AG10803 (cell line): ENCODE data around the gene CAPN6.

ENCODE experiments used
- DNase-seq: peaks from one replicate; pipeline ENCODE4 v3.0.0; 2010; ENCODE audit warnings: low read depth
- H3K4me3 ChIP-seq: 2 replicates; pipeline ENCODE4 v1.5.1; 2011; ENCODE audit warnings: mild to moderate bottlenecking, low read length, control low read depth
- TF ChIP-seq, protein P1 (sequence below): conservative IDR thresholded peaks from 2 replicates; pipeline ENCODE4 v1.5.1; 2011; ENCODE audit warnings: mild to moderate bottlenecking, low read length, control low read depth, inconsistent platforms

CAPN6 gene

DNA sequence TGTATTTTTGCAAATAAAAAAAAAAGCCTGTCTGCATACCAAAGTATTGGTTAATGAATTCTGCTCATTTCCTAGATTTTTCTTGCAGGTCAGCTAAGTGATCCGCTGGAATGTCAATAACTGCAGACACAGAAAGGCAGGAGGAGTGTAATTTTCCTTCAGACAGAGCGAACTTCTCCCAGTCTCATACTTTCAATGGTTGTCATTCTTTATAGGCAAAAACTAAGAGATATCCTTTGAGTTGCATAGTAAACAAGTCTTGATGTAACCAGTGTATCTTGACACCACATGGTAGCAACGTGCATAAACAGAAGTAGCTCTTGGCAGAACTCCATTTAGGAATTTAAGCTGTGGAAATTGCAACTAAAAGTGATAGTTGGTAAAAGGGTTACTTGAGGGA, 8.2 kb downstream of the CAPN6 start:
- no peak overlapping the region for H3K4me3 ChIP-seq
- TF ChIP-seq, protein P1, sequence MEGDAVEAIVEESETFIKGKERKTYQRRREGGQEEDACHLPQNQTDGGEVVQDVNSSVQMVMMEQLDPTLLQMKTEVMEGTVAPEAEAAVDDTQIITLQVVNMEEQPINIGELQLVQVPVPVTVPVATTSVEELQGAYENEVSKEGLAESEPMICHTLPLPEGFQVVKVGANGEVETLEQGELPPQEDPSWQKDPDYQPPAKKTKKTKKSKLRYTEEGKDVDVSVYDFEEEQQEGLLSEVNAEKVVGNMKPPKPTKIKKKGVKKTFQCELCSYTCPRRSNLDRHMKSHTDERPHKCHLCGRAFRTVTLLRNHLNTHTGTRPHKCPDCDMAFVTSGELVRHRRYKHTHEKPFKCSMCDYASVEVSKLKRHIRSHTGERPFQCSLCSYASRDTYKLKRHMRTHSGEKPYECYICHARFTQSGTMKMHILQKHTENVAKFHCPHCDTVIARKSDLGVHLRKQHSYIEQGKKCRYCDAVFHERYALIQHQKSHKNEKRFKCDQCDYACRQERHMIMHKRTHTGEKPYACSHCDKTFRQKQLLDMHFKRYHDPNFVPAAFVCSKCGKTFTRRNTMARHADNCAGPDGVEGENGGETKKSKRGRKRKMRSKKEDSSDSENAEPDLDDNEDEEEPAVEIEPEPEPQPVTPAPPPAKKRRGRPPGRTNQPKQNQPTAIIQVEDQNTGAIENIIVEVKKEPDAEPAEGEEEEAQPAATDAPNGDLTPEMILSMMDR: no peak
- peak; percentile 58 for DNase-seq

DNA sequence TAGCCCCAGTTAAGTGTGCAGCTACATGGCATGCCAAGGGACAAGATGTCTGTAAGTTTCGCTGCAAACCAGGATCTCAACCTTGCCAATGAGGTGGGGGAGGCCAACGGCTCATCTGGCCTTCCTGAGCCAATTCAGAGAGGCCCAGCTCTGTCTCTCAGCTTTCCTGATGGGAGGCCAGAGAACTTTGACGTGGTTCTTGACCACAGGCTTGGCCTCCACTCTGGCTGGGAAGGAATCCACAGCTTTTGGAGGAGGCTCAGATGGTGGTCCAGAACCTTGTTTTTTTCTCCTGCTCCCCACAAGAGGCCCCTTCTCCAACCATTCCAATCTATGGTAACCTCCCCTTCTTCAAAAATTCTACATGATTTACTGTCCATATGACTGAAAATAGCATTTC, 9.8 kb downstream of the CAPN6 start:
- no peak for DNase-seq
- TF ChIP-seq, protein P1: no peak
- no peak overlapping the region for H3K4me3 ChIP-seq

DNA sequence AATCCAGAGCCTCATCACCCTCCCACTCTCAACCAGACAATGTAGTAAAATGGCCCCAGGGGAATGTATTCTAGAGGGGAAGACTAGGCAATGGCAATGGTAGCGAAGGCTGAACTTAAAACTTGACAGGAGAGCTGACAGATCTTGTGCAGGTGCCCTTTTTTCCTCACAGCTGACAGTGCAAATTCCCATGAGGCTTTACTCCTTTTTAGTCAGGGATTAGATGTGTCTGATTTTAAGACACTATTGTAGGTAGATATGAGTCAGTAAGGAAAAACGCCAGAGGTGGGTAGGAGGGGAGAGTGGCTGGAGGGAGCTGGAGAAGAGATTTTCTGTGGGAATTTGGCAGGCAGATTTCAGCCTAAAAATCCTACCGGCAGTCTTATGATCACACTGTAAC, 10.7 kb downstream of the CAPN6 start:
- no peak for DNase-seq
- no peak overlapping the region for H3K4me3 ChIP-seq
- TF ChIP-seq, protein P1: no peak

DNA sequence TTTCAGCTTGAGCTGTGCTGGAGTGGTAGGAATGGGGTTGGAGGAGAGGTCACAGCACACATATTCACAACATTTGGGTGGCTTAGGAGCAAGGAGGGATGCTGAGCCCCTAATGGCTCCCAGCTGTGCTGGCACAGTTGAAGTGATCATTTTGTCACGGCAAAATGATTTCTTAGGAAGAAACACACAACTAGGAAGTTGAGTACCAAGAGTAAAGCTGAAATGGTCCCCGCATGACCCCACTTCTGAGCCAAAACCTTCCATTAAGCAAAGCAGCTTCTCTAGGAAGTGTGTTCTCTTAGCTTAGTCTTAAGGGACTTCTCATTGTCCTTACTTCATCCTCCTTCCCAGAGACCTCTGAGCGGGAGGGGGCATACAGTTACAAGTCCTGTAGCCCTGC, 12.6 kb downstream of the CAPN6 start:
- no peak for DNase-seq
- no peak overlapping the region for H3K4me3 ChIP-seq
- TF ChIP-seq, protein P1: no peak

DNA sequence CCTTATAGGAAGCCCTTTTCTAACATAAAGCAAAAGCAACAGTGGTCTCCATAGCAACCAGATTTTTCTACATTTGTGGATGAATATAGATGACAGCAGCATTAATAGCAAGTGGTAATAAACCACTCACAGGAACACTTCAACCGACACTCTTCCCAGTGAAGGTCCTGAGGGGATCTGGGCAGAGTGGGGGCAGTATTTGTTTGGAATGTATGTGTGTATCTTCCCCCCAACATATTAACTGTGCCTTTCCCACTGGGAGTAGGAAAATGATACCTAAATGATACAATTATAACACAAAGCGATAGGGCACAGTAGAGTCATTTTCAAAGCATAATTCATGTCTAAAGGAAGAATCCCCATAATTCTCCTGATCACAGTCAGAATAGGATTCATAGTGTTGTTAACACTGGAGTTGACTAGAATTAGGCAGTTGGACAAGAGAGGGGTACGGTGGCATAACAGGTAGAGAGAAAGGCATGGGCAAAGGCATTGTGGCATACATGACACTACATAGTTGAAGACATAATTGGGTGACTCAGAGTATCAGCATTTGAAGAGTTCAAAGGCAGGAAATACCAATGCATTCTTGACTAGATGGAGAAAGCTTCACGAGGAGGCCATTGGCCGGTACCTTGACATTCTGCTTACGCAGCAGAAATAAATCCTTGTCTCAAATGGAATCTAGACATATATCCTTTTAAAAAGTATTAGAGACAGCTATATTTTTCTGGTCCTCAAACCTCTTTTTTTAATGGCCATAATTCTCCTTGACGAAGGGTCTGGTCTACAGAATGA, 15.2 kb downstream of the CAPN6 start:
- DNase-seq: no peak
- no peak overlapping the region for H3K4me3 ChIP-seq
- TF ChIP-seq, protein P1: no peak

DNA sequence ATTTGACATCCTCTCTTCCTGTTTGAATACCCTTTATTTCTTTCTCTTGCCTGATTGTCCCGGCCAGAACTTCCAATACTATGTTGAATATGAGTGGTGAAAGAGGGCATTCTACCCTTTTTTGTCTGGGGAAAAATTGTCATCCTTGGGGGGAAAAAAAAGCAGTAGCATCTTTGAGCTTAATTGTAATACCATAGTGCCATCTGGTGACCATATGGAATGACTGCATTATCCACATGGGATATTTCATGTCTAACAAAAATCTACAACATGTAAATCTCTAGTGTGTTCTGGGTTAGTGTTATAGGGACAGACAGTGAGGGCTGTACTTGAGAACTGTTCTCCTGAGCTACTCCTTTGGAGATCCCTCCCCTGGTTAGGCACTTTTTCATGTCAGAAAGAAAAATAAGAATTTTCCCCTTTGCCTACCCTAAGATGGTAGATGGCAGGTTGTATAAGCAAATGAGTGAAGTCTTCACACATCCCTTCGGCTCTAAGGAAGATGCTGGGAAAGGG, 26.0 kb downstream of the CAPN6 start:
- peak; percentile 8 for DNase-seq
- TF ChIP-seq, protein P1: peak; percentile 45
- no peak overlapping the region for H3K4me3 ChIP-seq

DNA sequence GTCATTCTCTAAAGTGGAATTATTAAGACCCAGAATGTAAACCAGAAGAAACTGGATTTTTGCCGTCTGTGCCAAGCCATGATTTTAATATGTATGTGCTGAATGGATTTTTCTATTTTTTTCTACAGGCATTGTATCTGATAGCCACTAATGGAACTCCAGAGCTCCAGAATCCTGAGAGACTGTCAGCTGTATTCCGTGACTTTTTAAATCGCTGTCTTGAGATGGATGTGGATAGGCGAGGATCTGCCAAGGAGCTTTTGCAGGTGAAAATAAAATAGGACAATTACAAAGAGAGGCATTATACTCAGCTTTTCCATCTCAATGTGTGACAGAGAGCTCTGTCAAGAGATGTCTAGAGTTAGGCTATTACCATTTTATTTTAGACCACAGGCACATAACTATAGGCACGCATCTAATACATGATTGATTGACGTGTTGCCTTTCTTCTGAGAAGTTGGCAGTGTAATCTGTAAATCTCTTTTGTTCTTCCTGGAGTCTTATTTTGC, 53.9 kb downstream of the CAPN6 start:
- H3K4me3 ChIP-seq: no peak overlapping the region
- no peak for DNase-seq
- TF ChIP-seq, protein P1: no peak
